Measurements from ENCODE around the gene TMEM145.

TMEM145 gene

DNA sequence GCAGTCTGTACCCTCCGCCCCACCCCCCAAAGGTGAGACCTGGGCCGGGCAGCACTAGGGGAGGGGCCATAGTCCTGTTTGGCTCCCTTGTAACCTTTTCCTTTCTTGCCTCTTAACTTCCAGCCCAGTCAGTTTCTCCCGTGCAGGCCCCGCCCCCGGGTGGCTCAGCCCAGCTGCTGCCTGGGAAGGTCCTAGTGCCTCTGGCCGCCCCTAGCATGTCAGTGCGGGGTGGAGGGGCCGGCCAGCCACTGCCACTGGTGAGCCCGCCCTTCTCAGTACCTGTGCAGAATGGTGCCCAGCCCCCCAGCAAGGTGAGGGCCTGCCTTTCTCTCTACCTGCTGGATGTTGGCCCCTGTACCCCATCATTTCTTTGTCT lies 21.7 kb upstream of the TMEM145 start:
- Histone ChIP-seq H3K9me3 (ENCODE audit: low read length) (no peaks in the 10 kb centered on the region), H3K79me2 (ENCODE audit: insufficient read depth, low read length) (no peaks in the 10 kb centered on the region), H3K9me2 (ENCODE audit: low read depth, low read length) (no peaks in the 10 kb centered on the region), H3K27ac (ENCODE audit: low read depth, low read length, poor library complexity, severe bottlenecking) (no peak overlapping the region), H3K4me1 (ENCODE audit: insufficient read depth, low read length, severe bottlenecking) (no peaks in the 10 kb centered on the region), H3K4me3 (ENCODE audit: low read depth, low read length, poor library complexity, severe bottlenecking) (no peak overlapping the region), H3K4me2 (ENCODE audit: low read length) (no peak overlapping the region), H3K9ac (ENCODE audit: low read length) (no peak overlapping the region), H3F3A (ENCODE audit: insufficient read depth, low read length) (no peaks in the 10 kb centered on the region), H4K20me1 (ENCODE audit: insufficient read depth, low read length) (no peaks in the 10 kb centered on the region), H3K27me3 (ENCODE audit: insufficient read depth, low read length) (no peaks in the 10 kb centered on the region), H2AFZ (ENCODE audit: low read length) (no peak overlapping the region), H3K36me3 (ENCODE audit: insufficient read depth, low read length) (peaks cover 90% of the 10 kb centered on the region)
- no peak for TF ChIP-seq EZH2 (IDR thresholded peaks at IDR 0.05; ENCODE audit: borderline replicate concordance, low read length)
- TF ChIP-seq, protein P1, sequence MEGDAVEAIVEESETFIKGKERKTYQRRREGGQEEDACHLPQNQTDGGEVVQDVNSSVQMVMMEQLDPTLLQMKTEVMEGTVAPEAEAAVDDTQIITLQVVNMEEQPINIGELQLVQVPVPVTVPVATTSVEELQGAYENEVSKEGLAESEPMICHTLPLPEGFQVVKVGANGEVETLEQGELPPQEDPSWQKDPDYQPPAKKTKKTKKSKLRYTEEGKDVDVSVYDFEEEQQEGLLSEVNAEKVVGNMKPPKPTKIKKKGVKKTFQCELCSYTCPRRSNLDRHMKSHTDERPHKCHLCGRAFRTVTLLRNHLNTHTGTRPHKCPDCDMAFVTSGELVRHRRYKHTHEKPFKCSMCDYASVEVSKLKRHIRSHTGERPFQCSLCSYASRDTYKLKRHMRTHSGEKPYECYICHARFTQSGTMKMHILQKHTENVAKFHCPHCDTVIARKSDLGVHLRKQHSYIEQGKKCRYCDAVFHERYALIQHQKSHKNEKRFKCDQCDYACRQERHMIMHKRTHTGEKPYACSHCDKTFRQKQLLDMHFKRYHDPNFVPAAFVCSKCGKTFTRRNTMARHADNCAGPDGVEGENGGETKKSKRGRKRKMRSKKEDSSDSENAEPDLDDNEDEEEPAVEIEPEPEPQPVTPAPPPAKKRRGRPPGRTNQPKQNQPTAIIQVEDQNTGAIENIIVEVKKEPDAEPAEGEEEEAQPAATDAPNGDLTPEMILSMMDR (IDR thresholded peaks at IDR 0.05; ENCODE audit: low read length) = no peak

DNA sequence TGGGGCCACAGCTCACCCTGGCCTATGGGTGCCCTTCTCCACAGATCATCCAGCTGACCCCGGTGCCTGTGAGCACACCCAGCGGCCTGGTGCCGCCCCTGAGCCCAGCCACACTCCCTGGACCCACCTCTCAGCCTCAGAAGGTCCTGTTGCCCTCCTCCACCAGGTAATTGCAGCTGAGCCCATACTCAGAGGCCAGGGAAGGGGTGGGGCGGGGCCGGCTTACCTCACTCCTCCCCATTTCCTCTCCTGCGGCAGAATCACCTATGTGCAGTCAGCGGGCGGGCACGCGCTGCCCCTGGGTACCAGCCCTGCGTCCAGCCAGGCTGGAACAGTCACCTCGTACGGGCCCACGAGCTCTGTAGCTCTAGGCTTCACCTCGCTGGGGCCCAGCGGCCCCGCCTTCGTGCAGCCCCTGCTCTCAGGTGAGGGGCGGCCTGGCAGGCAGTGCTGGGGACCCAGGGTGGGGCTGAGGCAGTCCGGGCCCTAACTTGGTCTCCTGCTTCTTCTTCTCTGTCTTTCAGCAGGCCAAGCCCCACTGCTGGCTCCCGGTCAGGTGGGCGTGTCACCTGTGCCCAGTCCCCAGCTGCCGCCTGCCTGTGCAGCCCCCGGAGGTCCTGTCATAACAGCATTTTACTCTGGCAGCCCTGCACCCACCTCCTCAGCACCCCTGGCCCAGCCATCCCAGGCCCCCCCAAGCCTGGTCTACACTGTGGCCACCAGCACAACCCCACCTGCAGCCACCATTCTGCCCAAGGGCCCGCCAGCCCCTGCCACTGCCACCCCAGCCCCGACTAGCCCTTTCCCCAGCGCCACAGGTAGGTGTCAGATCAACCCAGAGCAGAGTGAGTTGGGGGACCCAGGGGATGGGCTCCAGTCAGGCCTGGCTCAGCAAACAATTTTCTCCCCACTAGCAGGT lies 20.8 kb upstream of the TMEM145 start:
- Histone ChIP-seq H3K9ac (ENCODE audit: low read length) (no peak overlapping the region), H3F3A (ENCODE audit: insufficient read depth, low read length) (no peaks in the 10 kb centered on the region), H3K4me2 (ENCODE audit: low read length) (no peak overlapping the region), H3K9me2 (ENCODE audit: low read depth, low read length) (no peaks in the 10 kb centered on the region), H3K9me3 (ENCODE audit: low read length) (no peaks in the 10 kb centered on the region), H4K20me1 (ENCODE audit: insufficient read depth, low read length) (no peaks in the 10 kb centered on the region), H3K4me3 (ENCODE audit: low read depth, low read length, poor library complexity, severe bottlenecking) (no peak overlapping the region), H3K36me3 (ENCODE audit: insufficient read depth, low read length) (peaks cover 92% of the 10 kb centered on the region), H3K4me1 (ENCODE audit: insufficient read depth, low read length, severe bottlenecking) (no peaks in the 10 kb centered on the region), H2AFZ (ENCODE audit: low read length) (no peak overlapping the region), H3K79me2 (ENCODE audit: insufficient read depth, low read length) (no peaks in the 10 kb centered on the region), H3K27me3 (ENCODE audit: insufficient read depth, low read length) (no peaks in the 10 kb centered on the region), H3K27ac (ENCODE audit: low read depth, low read length, poor library complexity, severe bottlenecking) (no peak overlapping the region)
- TF ChIP-seq, protein P1 (IDR thresholded peaks at IDR 0.05; ENCODE audit: low read length) = no peak

DNA sequence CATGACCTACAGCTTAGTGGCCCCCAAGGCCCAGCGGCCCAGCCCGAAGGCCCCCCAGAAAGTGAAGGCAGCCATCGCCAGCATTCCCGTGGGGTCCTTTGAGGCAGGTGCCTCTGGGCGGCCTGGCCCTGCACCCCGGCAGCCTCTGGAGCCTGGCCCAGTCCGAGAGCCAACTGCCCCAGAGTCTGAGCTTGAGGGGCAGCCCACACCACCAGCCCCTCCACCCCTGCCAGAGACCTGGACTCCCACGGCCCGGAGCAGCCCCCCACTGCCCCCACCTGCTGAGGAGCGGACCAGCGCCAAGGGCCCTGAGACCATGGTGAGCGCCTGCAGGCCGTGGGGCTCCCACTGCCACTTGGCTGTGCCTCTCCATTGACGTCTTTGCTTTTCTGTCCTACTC lies 20.1 kb upstream of the TMEM145 start:
- Histone ChIP-seq H3K9me2 (ENCODE audit: low read depth, low read length) (no peaks in the 10 kb centered on the region), H3K4me2 (ENCODE audit: low read length) (no peak overlapping the region), H3K4me3 (ENCODE audit: low read depth, low read length, poor library complexity, severe bottlenecking) (no peak overlapping the region), H3K79me2 (ENCODE audit: insufficient read depth, low read length) (no peaks in the 10 kb centered on the region), H3F3A (ENCODE audit: insufficient read depth, low read length) (no peaks in the 10 kb centered on the region), H2AFZ (ENCODE audit: low read length) (no peak overlapping the region), H4K20me1 (ENCODE audit: insufficient read depth, low read length) (no peaks in the 10 kb centered on the region), H3K9me3 (ENCODE audit: low read length) (no peaks in the 10 kb centered on the region), H3K9ac (ENCODE audit: low read length) (no peak overlapping the region), H3K27ac (ENCODE audit: low read depth, low read length, poor library complexity, severe bottlenecking) (no peak overlapping the region), H3K4me1 (ENCODE audit: insufficient read depth, low read length, severe bottlenecking) (no peaks in the 10 kb centered on the region), H3K27me3 (ENCODE audit: insufficient read depth, low read length) (no peaks in the 10 kb centered on the region), H3K36me3 (ENCODE audit: insufficient read depth, low read length) (peaks cover 85% of the 10 kb centered on the region)
- TF ChIP-seq, protein P1 (IDR thresholded peaks at IDR 0.05; ENCODE audit: low read length) = no peak
- no peak for TF ChIP-seq EZH2 (IDR thresholded peaks at IDR 0.05; ENCODE audit: borderline replicate concordance, low read length)

All from OCI-LY1 (cell line).